Nephron (organoid): Measurements from ENCODE around the gene ACBD7.

Experiments used
- H3K27ac Mint-ChIP-seq, 3 experiments: 2 replicates each; pipeline ENCODE4 v1.8.0; 2020; ENCODE audit warnings: mixed read lengths in 3 of 3, mild to moderate bottlenecking in 2 of 3, moderate library complexity in 1 of 3
- H3K27me3 Mint-ChIP-seq: 2 replicates; pipeline ENCODE4 v1.8.0; 2021; ENCODE audit warnings: low read depth, mild to moderate bottlenecking, moderate library complexity, mixed read lengths
- H3K36me3 Mint-ChIP-seq: 2 replicates; pipeline ENCODE4 v1.8.0; 2020; ENCODE audit warnings: low read depth, mixed read lengths
- H3K4me1 Mint-ChIP-seq: 2 replicates; pipeline ENCODE4 v1.8.0; 2020; ENCODE audit warnings: mixed read lengths
- H3K4me3 Mint-ChIP-seq, 3 experiments: 2 replicates each; pipeline ENCODE4 v1.8.0; 2020; ENCODE audit warnings: mild to moderate bottlenecking in 3 of 3, mixed read lengths in 3 of 3, moderate library complexity in 2 of 3
- H3K9me3 Mint-ChIP-seq: 2 replicates; pipeline ENCODE4 v1.8.0; 2020; ENCODE audit warnings: mixed read lengths
- CTCF ChIP-seq, 3 experiments: fragments of 200-600 bp; sonication (generic); IDR thresholded peaks; one replicate each; pipeline ENCODE4 v1.5.0; 2021; ENCODE audit warnings: antibody characterized with exemption in 3 of 3; ENCODE audit not compliant: unreplicated experiment in 3 of 3

The ACBD7 gene

GRCh38 chr10:15067154-15067553 lies 21.4 kb downstream of the ACBD7 start:
- H3K27me3 Mint-ChIP-seq = peaks cover 5% of the 10 kb centered on the region
- H3K4me3 Mint-ChIP-seq = no peak overlapping the region
- H3K27ac Mint-ChIP-seq = no peak overlapping the region
- H3K9me3 Mint-ChIP-seq = peaks cover 21% of the 10 kb centered on the region
- no peaks in the 10 kb centered on the region for H3K4me1 Mint-ChIP-seq
- peaks cover 6% of the 10 kb centered on the region for H3K36me3 Mint-ChIP-seq
- no peak for TF ChIP-seq CTCF (IDR thresholded peaks at IDR 0.05; ENCODE audit: unreplicated experiment in 3 of 3)

GRCh38 chr10:15060638-15061037 lies 27.9 kb downstream of the ACBD7 start:
- Mint-ChIP-seq H3K4me3 (no peak overlapping the region), H3K36me3 (peaks cover 4% of the 10 kb centered on the region), H3K27ac (no peak overlapping the region), H3K9me3 (peaks cover 25% of the 10 kb centered on the region), H3K4me1 (no peaks in the 10 kb centered on the region), H3K27me3 (no peaks in the 10 kb centered on the region)
- no peak for TF ChIP-seq CTCF (IDR thresholded peaks at IDR 0.05; ENCODE audit: unreplicated experiment in 3 of 3)

GRCh38 chr10:15059914-15060313 lies 28.7 kb downstream of the ACBD7 start:
- H3K4me1 Mint-ChIP-seq = no peaks in the 10 kb centered on the region
- no peaks in the 10 kb centered on the region for H3K27me3 Mint-ChIP-seq
- H3K36me3 Mint-ChIP-seq = peaks cover 4% of the 10 kb centered on the region
- no peak overlapping the region for H3K27ac Mint-ChIP-seq
- no peak overlapping the region for H3K4me3 Mint-ChIP-seq
- H3K9me3 Mint-ChIP-seq = peaks cover 18% of the 10 kb centered on the region
- no peak for TF ChIP-seq CTCF (IDR thresholded peaks at IDR 0.05; ENCODE audit: unreplicated experiment in 3 of 3)

GRCh38 chr10:15058689-15059088 lies 29.9 kb downstream of the ACBD7 start:
- no peak overlapping the region for H3K4me3 Mint-ChIP-seq
- peaks cover 15% of the 10 kb centered on the region for H3K9me3 Mint-ChIP-seq
- no peaks in the 10 kb centered on the region for H3K4me1 Mint-ChIP-seq
- no peak for TF ChIP-seq CTCF (IDR thresholded peaks at IDR 0.05; ENCODE audit: unreplicated experiment in 3 of 3)
- H3K36me3 Mint-ChIP-seq = peaks cover 4% of the 10 kb centered on the region
- H3K27ac Mint-ChIP-seq = no peak overlapping the region
- peaks cover 6% of the 10 kb centered on the region for H3K27me3 Mint-ChIP-seq

GRCh38 chr10:15053061-15053460 lies 35.5 kb downstream of the ACBD7 start:
- Mint-ChIP-seq H3K4me3 (no peak overlapping the region), H3K27ac (no peak overlapping the region), H3K4me1 (no peaks in the 10 kb centered on the region), H3K36me3 (no peaks in the 10 kb centered on the region), H3K9me3 (no peaks in the 10 kb centered on the region), H3K27me3 (peaks cover 6% of the 10 kb centered on the region)
- TF ChIP-seq CTCF (IDR thresholded peaks at IDR 0.05; ENCODE audit: unreplicated experiment in 3 of 3) = no peak

- Mint-ChIP-seq H3K27ac (no peak overlapping the region), H3K27me3 (peaks cover 6% of the 10 kb centered on the region), H3K4me3 (no peak overlapping the region), H3K9me3 (no peaks in the 10 kb centered on the region), H3K36me3 (no peaks in the 10 kb centered on the region), H3K4me1 (peaks cover under 1% of the 10 kb centered on the region)
- no peak for TF ChIP-seq CTCF (IDR thresholded peaks at IDR 0.05; ENCODE audit: unreplicated experiment in 3 of 3)
These were observed 36.5 kb downstream of the ACBD7 start for GRCh38 chr10:15052121-15052520.
